CD14-positive monocyte (primary cell): Measurements from ENCODE around the gene IFFO2. TPM values are rescaled to one million over a fixed set of nuclear protein-coding genes. Genes with fewer than 3 reads are reported as not detected.
A peak's percentile ranks its signal among the peaks of the same experiment; 100 is the strongest.

Source experiments
- DNase-seq, 3 donors: peaks; one replicate each; pipeline ENCODE4 v3.0.0-alpha.2; 2011 to 2022
- H2AFZ ChIP-seq: 2 replicates; pipeline ENCODE4 v1.6.0; 2012; ENCODE audit warnings: mild to moderate bottlenecking, low read depth, low read length, inconsistent platforms; ENCODE audit not compliant: insufficient read depth, poor library complexity, severe bottlenecking
- H3K27ac ChIP-seq, 2 donors: 1 replicate in 1 of 2; 2 replicates in 1 of 2; pipeline ENCODE4 v1.5.1; 2012 to 2013; ENCODE audit warnings: low read length in 2 of 2, control low read depth in 1 of 2, inconsistent platforms in 1 of 2, low read depth in 1 of 2, mild to moderate bottlenecking in 1 of 2
- H3K27me3 ChIP-seq, 2 donors: one replicate each; pipeline versions ENCODE4 v1.6.0 to v1.6.1; 2011 to 2013; ENCODE audit warnings: low read length in 2 of 2; ENCODE audit not compliant: control insufficient read depth in 2 of 2, insufficient read depth in 2 of 2
- H3K36me3 ChIP-seq, 2 donors: replicated peaks in 1 of 2; 1 replicate in 1 of 2; 2 replicates in 1 of 2; pipeline versions ENCODE4 v1.5.1 to v1.6.1; 2012 to 2013; ENCODE audit warnings: low read length in 2 of 2, control low read depth in 1 of 2, inconsistent platforms in 1 of 2, mild to moderate bottlenecking in 1 of 2; ENCODE audit not compliant: insufficient read depth in 2 of 2, control insufficient read depth in 1 of 2
- H3K4me1 ChIP-seq, 2 donors: 1 replicate in 1 of 2; 2 replicates in 1 of 2; pipeline versions ENCODE4 v1.5.1 to v1.6.1; 2012 to 2013; ENCODE audit warnings: low read length in 2 of 2, control low read depth in 1 of 2, inconsistent platforms in 1 of 2, mild to moderate bottlenecking in 1 of 2, moderate library complexity in 1 of 2; ENCODE audit not compliant: insufficient read depth in 2 of 2, control insufficient read depth in 1 of 2
- H3K4me2 ChIP-seq: replicated peaks from 2 replicates; pipeline ENCODE3; 2012; ENCODE audit warnings: low read length, moderate library complexity, mild to moderate bottlenecking; ENCODE audit not compliant: poor library complexity, severe bottlenecking; ENCODE audit errors: extremely low read depth
- H3K4me3 ChIP-seq, 3 experiments: fragments of 200-600 bp in 1 of 3; sonication (generic) in 1 of 3; replicated peaks in 1 of 3; 1 replicate in 2 of 3; 2 replicates in 1 of 3; pipeline ENCODE4 v1.5.1; 2011 to 2013; ENCODE audit warnings: low read length in 3 of 3, mild to moderate bottlenecking in 3 of 3, control low read depth in 2 of 3, low read depth in 2 of 3, inconsistent platforms in 1 of 3, moderate library complexity in 1 of 3
- H3K79me2 ChIP-seq: 2 replicates; pipeline ENCODE4 v1.6.0; 2012; ENCODE audit warnings: mild to moderate bottlenecking, control low read depth, inconsistent platforms, low read length, moderate library complexity; ENCODE audit not compliant: insufficient read depth
- H3K9ac ChIP-seq: 2 replicates; pipeline ENCODE4 v1.6.0; 2017; ENCODE audit warnings: low read length, mild to moderate bottlenecking; ENCODE audit not compliant: insufficient read depth, poor library complexity, severe bottlenecking
- H3K9me3 ChIP-seq, 2 donors: replicated peaks in 1 of 2; 1 replicate in 1 of 2; 2 replicates in 1 of 2; pipeline versions ENCODE4 v1.5.1 to v1.6.1; 2012 to 2013; ENCODE audit warnings: low read length in 2 of 2, control low read depth in 1 of 2; ENCODE audit not compliant: control insufficient read depth in 1 of 2, insufficient read depth in 1 of 2
- H4K20me1 ChIP-seq: 2 replicates; pipeline ENCODE4 v1.6.0; 2012; ENCODE audit warnings: mild to moderate bottlenecking, low read length, control low read depth, moderate library complexity; ENCODE audit not compliant: insufficient read depth
- H3K27ac Mint-ChIP-seq, 7 donors: one replicate each; pipeline ENCODE4 v1.8.0; 2020; ENCODE audit warnings: mild to moderate bottlenecking in 7 of 7, mixed read lengths in 7 of 7, moderate library complexity in 6 of 7, inconsistent platforms in 2 of 7
- H3K27me3 Mint-ChIP-seq, 3 donors: one replicate each; pipeline ENCODE4 v1.8.0; 2021 to 2022; ENCODE audit warnings: low read depth in 3 of 3, mild to moderate bottlenecking in 3 of 3, mixed read lengths in 3 of 3, moderate library complexity in 3 of 3, inconsistent platforms in 1 of 3
- H3K36me3 Mint-ChIP-seq, 2 donors: one replicate each; pipeline ENCODE4 v1.8.0; 2020; ENCODE audit warnings: mixed read lengths in 2 of 2, inconsistent platforms in 1 of 2, mild to moderate bottlenecking in 1 of 2
- H3K4me1 Mint-ChIP-seq: one replicate; pipeline ENCODE4 v1.8.0; 2020; ENCODE audit warnings: mild to moderate bottlenecking, mixed read lengths
- H3K4me3 Mint-ChIP-seq, 2 donors: one replicate each; pipeline ENCODE4 v1.8.0; 2020; ENCODE audit warnings: mild to moderate bottlenecking in 2 of 2, mixed read lengths in 2 of 2, moderate library complexity in 1 of 2
- H3K9me3 Mint-ChIP-seq, 7 donors: one replicate each; pipeline ENCODE4 v1.8.0; 2020 to 2022; ENCODE audit warnings: mixed read lengths in 7 of 7, mild to moderate bottlenecking in 6 of 7, moderate library complexity in 6 of 7, inconsistent platforms in 2 of 7
- WGBS: methylation state at CpG from one replicate; pipeline ENCODE4 v1.1.5; 2013; ENCODE audit warnings: missing lambda C conversion rate; ENCODE audit not compliant: insufficient coverage; 5-methylcytosine and 5-hydroxymethylcytosine counted together
- intact Hi-C, 2 donors: fragments of 100-400 bp; cut with micrococcal nuclease; formaldehyde crosslinking; loops; one replicate each; pipeline versions ENCODE4 v1.15.0 to v1.15.1; 2023
- polyA plus RNA-seq, 3 donors: library from polyadenylated mRNA; depleted of rRNA in 1 of 3; unstranded in 2 of 3; stranded (reverse) in 1 of 3; fragments of 300-500 nt in 2 of 3; fragments of >200 nt in 1 of 3; fragmentation: Illumina TruSeq in 2 of 3; gene quantifications; 1 replicate in 2 of 3; 2 replicates in 1 of 3; pipeline ENCODE4 v1.2.3, GENCODE V29; 2012 to 2021
- TF ChIP-seq, protein P1 (sequence below): fragments of 200-600 bp; IDR thresholded peaks from one replicate; pipeline ENCODE4 v1.8.0; 2022; ENCODE audit warnings: antibody characterized with exemption, mild to moderate bottlenecking

Gene IFFO2
- polyA plus RNA-seq, 3 donors, result 0.78 to 17.5 (median 0.94) TPM

DNA sequence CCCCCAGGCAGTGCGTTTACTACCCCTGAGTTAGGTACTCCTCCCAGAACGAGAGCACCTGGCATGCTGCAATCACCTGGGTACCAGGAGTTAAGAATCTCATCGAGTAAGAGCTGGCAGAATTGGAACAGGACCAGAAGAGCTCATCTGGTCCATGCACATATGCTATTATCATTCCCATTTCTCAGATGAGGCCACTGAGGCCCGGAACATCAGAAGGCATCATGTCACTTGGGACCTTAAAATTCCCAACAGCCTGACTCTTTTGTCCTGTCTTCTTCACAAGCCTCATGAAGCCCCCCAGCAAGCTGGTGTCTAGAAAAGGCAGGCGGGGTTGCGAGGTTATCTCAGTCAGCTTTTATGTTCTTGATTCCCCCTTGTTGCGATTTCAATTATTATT, 13.9 kb upstream of the IFFO2 start:
- H3K4me3 Mint-ChIP-seq, result no peak overlapping the region
- Histone ChIP-seq H4K20me1 (no peaks in the 10 kb centered on the region), H3K4me1 (peaks cover 9 to 13% of the 10 kb centered on the region in 2 donors), H3K9ac (no peak overlapping the region), H3K27ac (no peak overlapping the region), H3K4me2 (no peak overlapping the region), H3K27me3 (no peaks in the 10 kb centered on the region), H3K4me3 (no peak overlapping the region), H2AFZ (no peak overlapping the region), H3K9me3 (no peaks in the 10 kb centered on the region), H3K79me2 (no peaks in the 10 kb centered on the region), H3K36me3 (no peaks in the 10 kb centered on the region)
- H3K4me1 Mint-ChIP-seq, result peaks cover 12% of the 10 kb centered on the region
- intact Hi-C loops, result no loop called here
- 96% methylated on average over 6 of the region's 7 CpGs for WGBS
- TF ChIP-seq, protein P1, sequence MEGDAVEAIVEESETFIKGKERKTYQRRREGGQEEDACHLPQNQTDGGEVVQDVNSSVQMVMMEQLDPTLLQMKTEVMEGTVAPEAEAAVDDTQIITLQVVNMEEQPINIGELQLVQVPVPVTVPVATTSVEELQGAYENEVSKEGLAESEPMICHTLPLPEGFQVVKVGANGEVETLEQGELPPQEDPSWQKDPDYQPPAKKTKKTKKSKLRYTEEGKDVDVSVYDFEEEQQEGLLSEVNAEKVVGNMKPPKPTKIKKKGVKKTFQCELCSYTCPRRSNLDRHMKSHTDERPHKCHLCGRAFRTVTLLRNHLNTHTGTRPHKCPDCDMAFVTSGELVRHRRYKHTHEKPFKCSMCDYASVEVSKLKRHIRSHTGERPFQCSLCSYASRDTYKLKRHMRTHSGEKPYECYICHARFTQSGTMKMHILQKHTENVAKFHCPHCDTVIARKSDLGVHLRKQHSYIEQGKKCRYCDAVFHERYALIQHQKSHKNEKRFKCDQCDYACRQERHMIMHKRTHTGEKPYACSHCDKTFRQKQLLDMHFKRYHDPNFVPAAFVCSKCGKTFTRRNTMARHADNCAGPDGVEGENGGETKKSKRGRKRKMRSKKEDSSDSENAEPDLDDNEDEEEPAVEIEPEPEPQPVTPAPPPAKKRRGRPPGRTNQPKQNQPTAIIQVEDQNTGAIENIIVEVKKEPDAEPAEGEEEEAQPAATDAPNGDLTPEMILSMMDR, result no peak
- H3K36me3 Mint-ChIP-seq, result no peaks in the 10 kb centered on the region
- H3K9me3 Mint-ChIP-seq, result peaks cover 0 to 1% (median 0%) of the 10 kb centered on the region in 7 donors
- H3K27me3 Mint-ChIP-seq, result peaks cover 3 to 8% (median 7%) of the 10 kb centered on the region in 3 donors
- no peak overlapping the region for H3K27ac Mint-ChIP-seq
- DNase-seq, result no peak

DNA sequence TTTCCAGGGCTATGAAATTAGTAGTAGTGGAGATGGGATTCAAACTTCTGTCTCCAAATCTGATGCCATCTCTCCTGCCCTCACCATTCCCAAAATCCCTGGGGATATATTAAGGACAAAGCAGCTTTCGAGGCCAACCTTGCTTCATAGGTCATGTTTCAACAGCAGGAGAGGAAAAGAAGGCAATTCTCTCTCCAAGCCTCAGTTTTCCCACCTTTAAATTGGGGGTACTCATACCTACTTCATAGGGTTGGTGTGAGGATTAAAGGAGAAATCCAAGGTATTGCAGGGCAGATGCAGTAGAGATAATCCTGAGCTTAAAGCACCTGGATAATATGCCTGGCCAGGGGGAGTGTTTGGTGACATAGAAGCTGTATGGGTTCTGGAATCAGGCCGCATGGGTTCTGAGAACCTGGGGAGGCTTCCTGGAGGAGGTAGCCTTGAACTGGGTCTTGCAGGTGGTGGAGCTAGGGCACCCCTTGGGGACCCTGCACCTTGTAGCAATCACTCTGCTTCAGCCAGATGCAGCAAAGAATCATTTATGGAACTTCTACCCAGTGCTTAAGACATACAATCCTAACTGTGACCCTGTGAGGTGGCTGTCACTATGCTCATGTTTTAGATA, 10.7 kb upstream of the IFFO2 start:
- WGBS, result 86% methylated on average over 1 of the region's 2 CpGs
- TF ChIP-seq, protein P1, result no peak
- no peaks in the 10 kb centered on the region for H3K79me2 ChIP-seq
- Mint-ChIP-seq H3K27me3 (peaks cover 5 to 11% (median 11%) of the 10 kb centered on the region in 3 donors), H3K4me1 (no peaks in the 10 kb centered on the region), H3K9me3 (peaks cover 0 to 1% (median 0%) of the 10 kb centered on the region in 7 donors), H3K4me3 (peak overlapping the region in 1 of 2 donors; percentile 37), H3K36me3 (no peaks in the 10 kb centered on the region), H3K27ac (no peak overlapping the region)
- no peaks in the 10 kb centered on the region for H3K27me3 ChIP-seq
- H3K4me1 ChIP-seq, result no peaks in the 10 kb centered on the region
- H2AFZ ChIP-seq, result no peak overlapping the region
- H4K20me1 ChIP-seq, result no peaks in the 10 kb centered on the region
- no peak overlapping the region for H3K4me3 ChIP-seq
- H3K9me3 ChIP-seq, result no peaks in the 10 kb centered on the region
- H3K9ac ChIP-seq, result no peak overlapping the region
- no peak overlapping the region for H3K27ac ChIP-seq
- no peaks in the 10 kb centered on the region for H3K36me3 ChIP-seq
- no peak overlapping the region for H3K4me2 ChIP-seq
- intact Hi-C loops, result no loop called here
- no peak for DNase-seq
